H1 (cell line): ENCODE data around the gene CCDC30.

Source experiments
- EP300 ChIP-seq, 2 experiments: IDR thresholded peaks; 1 replicate in 1 of 2; 2 replicates in 1 of 2; pipeline ENCODE4 v1.6.1; 2011 to 2012; ENCODE audit warnings: low read depth in 2 of 2, low read length in 2 of 2, mild to moderate bottlenecking in 2 of 2, borderline replicate concordance in 1 of 2, inconsistent platforms in 1 of 2, moderate library complexity in 1 of 2
- EZH2 ChIP-seq: fragments of 200-600 bp; sonication (generic); IDR thresholded peaks from 2 replicates; pipeline ENCODE4 v1.7.1; 2012; ENCODE audit warnings: low read depth, mild to moderate bottlenecking, moderate library complexity, low read length, inconsistent platforms; ENCODE audit not compliant: severe bottlenecking
- FOSL1 ChIP-seq: IDR thresholded peaks from 2 replicates; pipeline ENCODE4 v1.6.1; 2011; ENCODE audit warnings: mild to moderate bottlenecking, low read depth, low read length, moderate library complexity; ENCODE audit not compliant: insufficient read depth
- GABPA ChIP-seq: IDR thresholded peaks from 2 replicates; pipeline ENCODE4 v1.6.1; 2011; ENCODE audit warnings: mild to moderate bottlenecking, low read length, moderate library complexity, borderline replicate concordance; ENCODE audit not compliant: insufficient read depth
- PHF8 ChIP-seq: fragments of 200-600 bp; sonication (generic); conservative IDR thresholded peaks from 2 replicates; pipeline ENCODE4 v1.7.1; 2012; ENCODE audit warnings: low read depth, mild to moderate bottlenecking, inconsistent platforms, low read length, moderate library complexity
- POLR2A ChIP-seq, 2 experiments: IDR thresholded peaks; 1 replicate in 1 of 2; 2 replicates in 1 of 2; pipeline ENCODE4 v1.6.1; 2011; ENCODE audit warnings: low read depth in 2 of 2, low read length in 2 of 2, mild to moderate bottlenecking in 2 of 2; ENCODE audit errors: control extremely low read depth in 1 of 2
- POU5F1 ChIP-seq: IDR thresholded peaks from 2 replicates; pipeline ENCODE4 v1.6.1; 2011; ENCODE audit warnings: low read depth, mild to moderate bottlenecking, low read length, moderate library complexity
- SUZ12 ChIP-seq: fragments of 200-600 bp; sonication (generic); IDR thresholded peaks from 2 replicates; pipeline ENCODE4 v1.6.1; 2012; ENCODE audit warnings: mild to moderate bottlenecking, inconsistent platforms, low read length, moderate library complexity, mixed read lengths
- TCF12 ChIP-seq: IDR thresholded peaks from 2 replicates; pipeline ENCODE4 v1.6.1; 2011; ENCODE audit warnings: low read depth, mild to moderate bottlenecking, low read length
- YY1 ChIP-seq: IDR thresholded peaks from 2 replicates; pipeline ENCODE4 v1.6.1; 2011; ENCODE audit warnings: low read depth, mild to moderate bottlenecking, low read length
- TF ChIP-seq, protein P1 (sequence below), 3 experiments: IDR thresholded peaks; 1 replicate in 2 of 3; 2 replicates in 1 of 3; pipeline versions ENCODE4 v1.5.1 to v1.6.1; 2011; ENCODE audit warnings: low read length in 3 of 3, mild to moderate bottlenecking in 3 of 3, inconsistent platforms in 2 of 3, low read depth in 1 of 3, moderate library complexity in 1 of 3; ENCODE audit not compliant: insufficient read depth in 1 of 3; ENCODE audit errors: control extremely low read depth in 1 of 3
- TF ChIP-seq, protein P2 (sequence below): IDR thresholded peaks from 2 replicates; pipeline ENCODE4 v1.6.1; 2012; ENCODE audit warnings: low read length, inconsistent platforms

DNA sequence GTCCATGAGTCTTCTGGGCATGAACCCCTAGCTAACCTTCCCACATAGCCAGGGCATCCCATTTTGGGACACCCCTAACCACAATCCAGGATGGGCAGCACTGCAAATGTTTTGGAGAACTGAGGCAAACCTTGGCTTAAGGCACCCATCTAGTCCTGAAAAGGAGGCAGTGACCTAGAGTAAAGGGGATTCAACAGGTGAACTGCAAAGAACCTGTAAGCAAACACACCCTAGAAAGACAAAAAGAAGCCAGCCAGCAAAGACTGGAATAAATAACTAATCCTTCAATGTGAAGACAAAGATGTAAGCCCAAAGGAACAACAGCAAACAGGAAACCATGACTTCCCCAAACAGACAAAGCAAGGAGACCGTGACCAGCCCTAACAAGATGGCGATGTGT, 138.4 kb downstream of the CCDC30 start:
- TF ChIP-seq, protein P1, sequence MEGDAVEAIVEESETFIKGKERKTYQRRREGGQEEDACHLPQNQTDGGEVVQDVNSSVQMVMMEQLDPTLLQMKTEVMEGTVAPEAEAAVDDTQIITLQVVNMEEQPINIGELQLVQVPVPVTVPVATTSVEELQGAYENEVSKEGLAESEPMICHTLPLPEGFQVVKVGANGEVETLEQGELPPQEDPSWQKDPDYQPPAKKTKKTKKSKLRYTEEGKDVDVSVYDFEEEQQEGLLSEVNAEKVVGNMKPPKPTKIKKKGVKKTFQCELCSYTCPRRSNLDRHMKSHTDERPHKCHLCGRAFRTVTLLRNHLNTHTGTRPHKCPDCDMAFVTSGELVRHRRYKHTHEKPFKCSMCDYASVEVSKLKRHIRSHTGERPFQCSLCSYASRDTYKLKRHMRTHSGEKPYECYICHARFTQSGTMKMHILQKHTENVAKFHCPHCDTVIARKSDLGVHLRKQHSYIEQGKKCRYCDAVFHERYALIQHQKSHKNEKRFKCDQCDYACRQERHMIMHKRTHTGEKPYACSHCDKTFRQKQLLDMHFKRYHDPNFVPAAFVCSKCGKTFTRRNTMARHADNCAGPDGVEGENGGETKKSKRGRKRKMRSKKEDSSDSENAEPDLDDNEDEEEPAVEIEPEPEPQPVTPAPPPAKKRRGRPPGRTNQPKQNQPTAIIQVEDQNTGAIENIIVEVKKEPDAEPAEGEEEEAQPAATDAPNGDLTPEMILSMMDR (IDR thresholded peaks at IDR 0.05; ENCODE audit: control extremely low read depth in 1 of 3, insufficient read depth in 1 of 3, low read depth in 1 of 3, low read length in 3 of 3): no peak
- TF ChIP-seq TCF12 (no peak), EZH2 (no peak), FOSL1 (no peak), POU5F1 (no peak), POLR2A (IDR thresholded peaks at IDR 0.05; ENCODE audit: control extremely low read depth in 1 of 2, low read depth in 2 of 2, low read length in 2 of 2) (no peak), PHF8 (no peak), EP300 (IDR thresholded peaks at IDR 0.05; ENCODE audit: borderline replicate concordance in 1 of 2, low read depth in 2 of 2, low read length in 2 of 2) (no peak), SUZ12 (no peak), YY1 (no peak), GABPA (no peak)
- TF ChIP-seq, protein P2, sequence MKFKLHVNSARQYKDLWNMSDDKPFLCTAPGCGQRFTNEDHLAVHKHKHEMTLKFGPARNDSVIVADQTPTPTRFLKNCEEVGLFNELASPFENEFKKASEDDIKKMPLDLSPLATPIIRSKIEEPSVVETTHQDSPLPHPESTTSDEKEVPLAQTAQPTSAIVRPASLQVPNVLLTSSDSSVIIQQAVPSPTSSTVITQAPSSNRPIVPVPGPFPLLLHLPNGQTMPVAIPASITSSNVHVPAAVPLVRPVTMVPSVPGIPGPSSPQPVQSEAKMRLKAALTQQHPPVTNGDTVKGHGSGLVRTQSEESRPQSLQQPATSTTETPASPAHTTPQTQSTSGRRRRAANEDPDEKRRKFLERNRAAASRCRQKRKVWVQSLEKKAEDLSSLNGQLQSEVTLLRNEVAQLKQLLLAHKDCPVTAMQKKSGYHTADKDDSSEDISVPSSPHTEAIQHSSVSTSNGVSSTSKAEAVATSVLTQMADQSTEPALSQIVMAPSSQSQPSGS: no peak
